Measurements from ENCODE around the gene CGB2.
"Not testable (repeated sequence)": the region's sequence is repeated elsewhere in the genome, so short reads cannot be mapped to it uniquely, and the experiment has no call there.

GRCh38 chr19:49025088-49025487 is 6.6 kb upstream of the CGB2 start:
- TF ChIP-seq BHLHE40 (IDR thresholded peaks at IDR 0.05; ENCODE audit: low read length); POLR2A (conservative IDR thresholded peaks at IDR 0.05); HDAC8 (tag; IDR thresholded peaks at IDR 0.05); MBD2 (IDR thresholded peaks at IDR 0.05; ENCODE audit: borderline replicate concordance, low read depth); ELK1 (CRISPR knock-in tag; IDR thresholded peaks at IDR 0.05); ZNF780A (CRISPR knock-in tag; IDR thresholded peaks at IDR 0.05); FOS (IDR thresholded peaks at IDR 0.05; ENCODE audit: extremely low read depth, insufficient read length); NR2C2 (CRISPR knock-in tag; IDR thresholded peaks at IDR 0.05); NR2C2 (tag; IDR thresholded peaks at IDR 0.05): not testable (repeated sequence)

All from K562 (cell line).